ENCODE data around the gene DDX17.

The DDX17 gene

GRCh38 chr22:38448945-38449745, 57.0 kb downstream of the DDX17 start:
- DNase-seq (ENCODE audit: low spot score), result no peak

- no peak for DNase-seq (ENCODE audit: low spot score)
Measured at GRCh38 chr22:38446018-38446601, 60.0 kb downstream of the DDX17 start.

GRCh38 chr22:38444783-38445182, 61.3 kb downstream of the DDX17 start:
- no peak for DNase-seq (ENCODE audit: low spot score)

DNA sequence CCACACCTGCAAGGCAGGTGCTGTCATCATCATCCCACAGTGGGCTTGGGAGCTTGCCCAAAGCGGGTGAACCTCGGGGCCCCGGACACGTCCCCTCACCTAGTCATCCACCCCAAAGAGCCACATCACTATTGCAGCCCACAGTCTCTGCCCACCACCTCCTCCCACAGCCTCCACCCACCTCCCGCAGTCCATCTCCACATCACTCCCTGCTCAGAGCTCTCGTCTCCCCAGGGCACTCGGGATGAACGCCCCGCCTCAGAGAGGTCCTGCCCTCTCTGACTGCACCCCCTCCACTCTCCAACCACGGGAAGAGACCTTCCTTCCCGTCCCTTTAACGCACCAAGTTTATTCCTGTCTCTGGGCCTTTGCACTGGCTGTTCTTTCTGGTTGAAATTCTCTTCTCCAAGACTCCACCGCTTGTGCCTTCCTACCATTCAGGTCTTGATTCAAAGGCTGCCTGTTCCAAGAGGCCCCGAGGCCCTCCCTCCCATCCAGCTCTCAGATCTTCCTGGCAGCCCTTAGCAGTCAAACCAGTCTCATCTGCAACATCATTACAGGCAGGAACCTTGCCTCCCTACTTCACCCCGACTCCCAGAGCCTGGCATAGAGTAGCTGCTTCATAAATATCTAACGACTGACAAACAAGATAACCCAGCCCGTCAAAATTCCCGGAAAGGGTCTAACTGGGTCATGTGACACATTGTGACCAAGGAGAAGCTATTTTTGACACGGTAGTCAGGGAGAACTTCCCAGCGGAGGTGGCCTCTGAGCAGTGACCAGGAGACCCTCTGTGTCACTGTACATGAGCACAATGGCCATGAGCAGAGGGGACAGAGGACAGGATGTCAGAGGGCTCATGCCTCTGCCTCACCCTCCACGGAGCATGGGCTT, 62.2 kb downstream of the DDX17 start:
- no peak for DNase-seq (ENCODE audit: low spot score)

DNA sequence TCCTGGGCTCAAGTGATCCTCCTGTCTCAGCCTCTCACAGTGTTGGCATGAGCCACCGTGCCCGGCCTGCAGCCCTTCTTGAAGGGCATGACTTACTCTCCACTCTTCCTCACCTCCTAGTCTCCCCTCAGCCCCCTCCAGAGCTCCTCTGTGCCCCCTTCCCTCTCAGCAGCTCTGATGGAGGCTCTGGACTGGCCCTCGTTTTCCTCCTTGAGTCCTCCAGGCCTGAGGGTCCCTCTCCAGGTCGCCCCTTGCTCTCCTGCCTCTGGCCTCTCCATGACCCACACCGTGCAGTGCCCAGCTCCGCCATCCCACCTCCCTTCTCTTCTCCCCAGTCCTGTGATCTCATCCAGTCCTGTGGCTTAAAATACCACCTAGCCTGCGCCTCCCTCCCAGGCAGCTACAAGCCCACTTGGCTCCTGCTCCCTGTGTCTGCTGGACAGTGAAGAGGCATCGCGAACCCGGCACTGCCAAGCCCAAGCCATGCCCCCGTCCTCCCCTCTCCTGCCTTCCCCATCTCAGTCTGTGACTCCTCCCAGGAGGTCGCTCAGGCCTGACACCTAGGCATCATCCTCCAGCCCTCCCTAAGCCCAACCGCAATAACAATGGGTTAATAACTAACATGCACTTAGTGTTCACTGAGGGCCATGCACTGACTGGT, 63.0 kb downstream of the DDX17 start:
- no peak for DNase-seq (ENCODE audit: low spot score)

DNA sequence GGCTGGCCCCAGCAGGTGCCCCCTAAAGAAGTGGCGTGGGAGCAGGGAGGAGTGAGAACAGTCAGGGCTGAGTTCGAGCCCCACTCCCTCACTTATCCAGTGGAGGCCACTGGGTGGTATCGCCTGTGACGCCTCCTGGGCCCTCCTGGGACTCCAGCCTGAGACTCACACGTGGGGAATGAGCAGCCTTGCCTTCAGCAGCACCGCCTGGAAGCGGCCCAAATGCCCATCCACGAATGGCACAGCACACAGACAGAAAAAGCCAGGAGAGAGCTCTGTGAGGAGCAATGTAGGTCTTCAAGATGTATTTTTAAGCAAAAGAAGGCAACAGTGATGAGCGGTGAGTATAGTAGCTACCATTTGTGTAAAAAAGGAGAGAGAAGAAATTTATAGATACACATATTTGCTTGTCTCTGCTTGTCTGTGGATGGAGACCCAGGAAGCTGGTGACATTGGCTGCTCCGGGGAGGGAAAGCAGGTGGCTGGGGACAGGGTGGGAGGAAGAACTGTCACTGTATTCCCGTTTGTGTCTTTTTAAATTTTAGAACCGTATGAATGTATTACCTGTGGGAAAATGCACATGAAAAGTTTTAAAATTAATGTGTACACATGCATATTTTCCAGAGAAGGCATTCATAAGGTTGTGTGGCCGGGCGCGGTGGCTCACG, 64.4 kb downstream of the DDX17 start:
- DNase-seq (ENCODE audit: low spot score), result no peak

DNA sequence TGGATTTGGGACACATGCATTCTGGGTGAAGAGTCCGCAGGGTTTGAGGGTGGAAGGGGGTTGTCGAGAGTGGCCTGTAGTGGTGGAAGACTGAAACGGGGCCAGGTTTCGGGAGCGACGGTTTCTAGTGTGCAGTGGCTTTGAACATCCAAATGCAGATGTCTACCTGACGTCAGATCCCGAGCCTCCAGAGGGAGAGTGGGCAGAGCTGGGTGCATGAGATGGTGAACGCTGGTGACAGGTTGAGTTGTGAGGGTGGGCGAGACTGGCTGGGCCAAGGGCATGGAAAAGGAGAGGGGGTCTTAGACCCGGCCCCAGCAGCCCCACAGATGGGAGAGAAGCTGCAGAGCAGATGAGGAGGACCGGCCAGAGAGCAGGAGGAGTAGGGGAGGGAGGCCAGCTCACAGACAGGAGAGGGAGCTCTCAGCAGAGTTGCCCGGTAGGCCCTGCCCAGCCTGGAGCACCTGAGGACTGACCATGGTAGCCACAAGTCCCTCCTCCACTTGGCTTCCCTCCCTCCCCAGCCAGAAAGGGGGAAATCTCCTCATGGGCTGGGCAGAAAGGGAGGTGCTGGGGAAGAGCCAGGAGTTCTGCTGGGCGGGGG, 65.3 kb downstream of the DDX17 start:
- DNase-seq (ENCODE audit: low spot score), result no peak

- no peak for DNase-seq (ENCODE audit: low spot score)
Measured at GRCh38 chr22:38437416-38437815, 68.7 kb downstream of the DDX17 start.

DNA sequence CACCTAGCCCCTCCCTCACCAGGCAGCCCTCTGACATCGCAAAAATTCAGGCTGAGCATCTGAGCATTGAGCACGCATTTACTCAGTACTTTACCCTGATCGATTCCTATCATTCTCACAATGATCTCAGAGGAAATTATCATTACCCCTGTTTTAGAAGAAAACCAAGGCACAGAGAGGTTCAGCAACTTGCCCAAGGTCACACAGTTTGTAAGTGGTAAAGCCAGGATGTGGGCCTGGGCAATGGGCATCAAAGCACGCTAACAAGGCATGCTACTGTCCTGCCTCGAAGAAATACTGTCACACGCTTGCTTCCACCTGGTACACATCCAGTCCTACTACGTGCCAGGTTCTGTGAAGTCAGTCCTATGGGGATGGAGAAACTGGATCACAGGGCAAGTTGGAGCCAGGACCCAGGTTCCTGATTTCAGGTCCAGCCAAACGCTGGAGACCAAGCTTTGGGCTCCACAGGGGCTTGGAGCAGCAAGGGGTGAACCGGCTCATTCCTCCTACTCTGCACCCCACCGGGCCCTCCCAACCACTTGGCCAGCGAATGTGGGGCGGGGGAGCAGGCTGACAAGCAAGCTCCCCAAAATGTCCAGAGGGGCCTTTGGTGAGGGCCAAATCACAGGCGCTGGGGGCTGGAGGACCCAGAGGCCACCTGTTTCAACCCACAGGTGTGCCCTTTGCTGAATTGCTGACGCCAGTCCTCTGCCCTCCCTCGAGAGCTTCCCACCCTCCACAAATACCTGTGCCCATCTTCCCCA, 69.3 kb downstream of the DDX17 start:
- no peak for DNase-seq (ENCODE audit: low spot score)

DNA sequence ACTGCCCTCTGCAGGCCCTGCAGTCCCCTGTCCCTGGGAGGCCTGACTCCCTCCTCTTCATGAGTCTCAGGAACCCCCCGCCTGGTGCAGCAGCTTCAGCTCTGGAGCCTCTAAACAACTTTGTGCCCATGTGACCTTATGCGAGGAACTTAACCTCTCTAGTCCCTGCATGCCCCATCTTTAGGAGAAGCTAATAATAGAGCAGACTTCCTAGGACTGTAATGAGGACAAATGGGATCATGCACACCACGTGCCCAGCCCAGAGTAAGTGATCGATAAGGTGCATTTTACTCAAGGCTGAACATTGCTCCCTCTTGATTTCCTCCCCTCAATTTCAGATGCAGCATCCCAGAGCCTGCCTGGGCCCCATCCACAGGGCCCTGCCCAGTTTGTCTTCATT, 70.1 kb downstream of the DDX17 start:
- DNase-seq (ENCODE audit: low spot score), result no peak

- no peak for DNase-seq (ENCODE audit: low spot score)
Measured at GRCh38 chr22:38435010-38435409, 71.1 kb downstream of the DDX17 start.

DNA sequence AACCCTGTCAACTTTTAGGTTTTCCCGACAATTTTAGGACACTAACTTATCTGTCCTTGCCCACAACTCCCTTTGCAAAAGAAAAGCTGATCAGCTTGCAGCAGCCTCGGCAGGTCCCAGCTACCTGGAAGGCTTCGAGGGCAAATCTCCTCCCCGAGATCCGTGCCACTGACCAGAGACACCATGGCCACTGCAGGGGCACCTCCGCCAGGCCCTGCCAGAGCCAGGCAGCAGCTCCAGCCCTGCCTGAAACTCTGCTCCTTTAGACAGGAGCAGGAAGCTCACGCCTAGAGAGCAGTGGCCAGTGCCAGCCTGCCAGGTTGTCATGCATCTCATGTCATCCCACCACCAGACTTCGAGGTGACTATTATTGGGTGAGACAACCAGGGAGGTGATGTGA, 72.2 kb downstream of the DDX17 start:
- DNase-seq (ENCODE audit: low spot score), result no peak

All from cerebellar cortex (tissue), 1 donor.